ENCODE data around the gene FAM76A.
"Not testable (repeated sequence)": the region's sequence is repeated elsewhere in the genome, so short reads cannot be mapped to it uniquely, and the experiment has no call there.

Gene FAM76A

DNA sequence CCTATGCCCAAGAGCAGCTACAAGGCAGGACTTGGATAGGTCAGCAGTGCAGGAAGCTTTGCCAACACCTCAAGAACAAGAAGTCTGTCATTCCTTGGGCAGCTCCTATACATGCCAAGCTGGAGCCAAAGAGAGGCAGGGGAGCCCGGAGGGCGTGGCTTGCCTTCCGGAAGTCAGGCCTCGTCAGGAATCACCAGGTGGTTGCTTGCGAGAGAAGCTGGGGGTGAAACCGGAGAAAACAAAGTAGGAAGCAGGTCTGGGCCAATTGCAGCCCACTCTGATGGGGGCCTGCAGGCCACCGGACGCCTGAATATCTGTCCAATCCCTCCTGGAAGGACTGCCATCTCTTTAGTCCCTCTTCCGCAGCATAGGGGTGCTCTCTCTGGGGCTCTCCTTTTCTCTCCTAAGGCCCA, 794 bp upstream of the FAM76A start:
- no peak for DNase-seq (ENCODE audit: low read depth in 2 of 2)

DNA sequence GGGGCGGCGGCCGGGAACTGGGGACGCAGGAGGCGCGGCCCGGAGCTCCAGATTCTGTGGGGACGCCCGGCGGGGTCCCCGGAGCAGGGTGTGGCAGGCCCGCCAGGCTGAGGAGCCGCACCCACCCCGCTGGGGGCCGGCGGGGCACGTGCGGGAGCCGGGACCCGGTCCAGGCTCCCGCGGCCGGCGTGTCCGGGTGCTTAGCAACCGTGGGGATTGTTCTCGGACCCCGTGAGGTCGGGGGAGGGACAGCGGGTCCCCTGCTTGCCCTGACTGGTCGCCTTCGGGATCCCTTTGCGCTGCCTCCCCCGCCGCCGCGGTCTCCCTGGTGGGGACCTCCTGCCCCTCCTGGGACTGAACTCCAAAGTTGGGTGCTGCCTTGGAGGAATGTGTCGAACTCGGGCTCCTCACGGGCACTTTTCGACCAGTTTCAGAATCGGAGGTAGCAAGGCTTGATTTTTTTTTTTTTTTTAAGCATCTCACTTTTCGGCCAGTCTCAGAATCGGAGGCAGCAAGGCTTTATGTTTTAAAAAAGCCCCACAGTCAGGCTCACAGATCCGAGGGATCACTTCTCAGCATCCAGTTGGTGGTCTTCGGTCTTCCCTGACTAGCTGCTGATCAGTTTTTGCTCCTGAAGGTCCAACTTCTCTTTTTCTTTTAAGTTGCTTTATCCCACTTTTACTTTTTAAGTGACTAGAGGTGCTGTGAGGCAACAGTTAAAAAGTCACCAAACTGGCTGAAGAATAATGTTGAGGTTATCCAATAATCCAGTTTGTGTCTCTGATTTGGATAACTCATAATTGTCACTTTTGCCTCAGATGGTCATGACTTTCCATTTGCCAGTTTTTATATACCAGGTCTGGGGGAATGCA, 648 bp downstream of the FAM76A start:
- DNase-seq (ENCODE audit: low read depth in 2 of 2): peak in 1 of 2 donors; percentile 25

DNA sequence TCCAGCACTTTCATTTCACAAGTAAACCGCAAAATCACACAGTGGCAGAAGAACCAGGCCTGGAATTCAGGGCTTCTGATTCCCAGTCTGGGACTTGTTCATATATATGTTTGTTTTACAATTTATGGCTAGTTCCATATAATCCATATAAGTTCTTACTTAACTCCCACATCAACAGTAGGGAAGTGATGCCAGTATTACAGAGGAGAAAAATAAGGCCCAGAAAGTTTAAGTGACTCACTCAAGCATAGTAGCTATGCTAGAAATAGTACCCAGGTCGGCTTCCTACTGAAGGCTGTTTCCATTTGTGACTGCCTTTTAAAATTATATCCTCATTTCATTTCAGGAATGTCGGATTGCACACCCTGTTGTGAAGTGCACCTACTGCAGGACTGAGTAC, 1.4 kb downstream of the FAM76A start:
- no peak for DNase-seq (ENCODE audit: low read depth in 2 of 2)

DNA sequence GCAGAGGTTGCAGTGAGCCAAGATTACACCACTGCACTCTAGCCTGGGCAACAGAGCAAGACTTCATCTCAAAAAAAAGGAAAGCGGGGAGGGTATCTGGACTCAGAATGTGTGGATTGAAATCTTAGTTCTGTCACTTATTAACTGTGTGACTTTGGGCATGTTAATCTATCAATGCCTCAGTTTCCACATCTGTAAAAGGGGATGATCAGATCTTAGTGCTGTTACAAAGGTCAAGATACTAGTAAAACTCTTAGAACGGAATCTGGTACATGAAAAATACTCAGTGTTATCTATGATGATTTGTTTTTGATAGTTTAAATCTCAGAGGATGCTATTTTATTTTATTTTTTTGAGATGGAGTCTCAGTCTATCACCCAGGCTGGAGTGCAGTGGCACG, 10.5 kb downstream of the FAM76A start:
- DNase-seq (ENCODE audit: low read depth in 2 of 2): no peak

DNA sequence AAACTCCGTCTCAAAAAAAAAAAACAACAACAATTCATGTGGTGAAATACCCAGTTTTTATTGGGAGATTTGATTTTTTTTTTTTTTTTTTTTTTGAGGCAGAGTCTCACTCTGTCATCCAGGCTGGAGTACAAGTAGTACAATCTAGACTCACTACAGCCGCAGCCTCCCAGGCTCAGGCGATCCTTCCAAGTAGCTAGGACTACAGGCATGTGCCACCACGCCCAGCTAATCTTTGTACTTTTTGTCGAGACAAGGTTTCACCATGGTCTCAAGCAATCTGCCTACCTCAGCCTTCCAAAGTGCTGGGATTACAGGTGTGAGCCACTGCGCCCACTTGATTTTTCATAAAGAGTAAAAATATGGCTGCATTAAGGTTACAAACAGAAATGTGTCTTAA, 15.4 kb downstream of the FAM76A start:
- no peak for DNase-seq (ENCODE audit: low read depth in 2 of 2)

DNA sequence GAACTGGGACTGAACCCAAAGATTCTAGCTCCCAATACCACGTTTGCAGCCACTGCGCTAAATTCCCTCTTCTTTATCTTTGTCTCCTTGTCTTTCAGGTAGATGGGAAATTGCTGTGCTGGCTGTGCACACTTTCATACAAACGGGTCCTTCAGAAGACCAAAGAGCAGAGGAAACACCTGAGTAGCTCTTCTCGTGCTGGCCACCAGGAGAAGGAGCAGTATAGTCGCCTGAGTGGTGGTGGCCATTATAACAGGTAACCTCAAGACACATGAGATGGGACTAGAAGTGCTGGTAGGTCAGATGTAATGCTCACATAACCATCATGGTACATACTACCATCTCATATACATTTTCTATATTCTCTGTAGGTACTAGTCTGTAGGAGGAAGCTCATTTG, 18.8 kb downstream of the FAM76A start:
- no peak for DNase-seq (ENCODE audit: low read depth in 2 of 2)

DNA sequence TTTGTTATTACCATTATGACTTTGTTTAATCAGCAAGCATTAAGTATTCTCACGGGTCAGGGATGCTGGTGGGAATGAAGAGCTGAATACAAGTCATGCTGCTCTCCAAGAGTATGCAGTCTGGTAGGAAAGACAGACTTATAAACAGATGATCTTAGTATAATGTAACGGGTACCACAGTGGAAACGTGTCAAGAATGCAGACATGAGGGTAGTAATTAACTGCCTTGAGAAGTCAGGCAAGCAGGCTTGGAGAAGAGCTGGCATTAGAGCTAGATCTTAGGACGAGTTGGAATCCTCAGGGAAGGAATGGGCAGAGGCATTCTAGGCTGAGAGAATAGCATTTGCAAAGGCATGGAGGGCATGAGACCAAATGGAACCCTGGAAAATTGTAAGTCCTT, 19.7 kb downstream of the FAM76A start:
- DNase-seq (ENCODE audit: low read depth in 2 of 2): no peak

DNA sequence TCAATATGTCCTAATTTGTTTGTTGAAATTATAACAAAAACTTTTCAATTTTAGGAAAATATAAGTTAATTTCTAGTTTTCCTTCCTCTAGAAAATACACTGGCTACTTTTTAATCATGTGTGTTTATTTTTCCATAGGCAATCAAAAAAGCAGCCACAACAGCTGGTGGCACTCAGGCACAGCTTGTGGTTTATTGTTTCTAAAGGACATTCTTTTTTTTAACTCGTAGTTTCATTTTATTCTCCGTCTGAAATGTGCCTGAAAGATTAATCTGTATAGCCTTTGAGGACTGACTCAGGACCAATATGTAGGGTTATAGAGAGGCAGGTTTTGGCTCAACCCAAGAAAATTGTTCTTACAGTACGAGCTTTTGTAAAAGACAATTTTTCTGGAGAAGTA, 26.6 kb downstream of the FAM76A start:
- DNase-seq (ENCODE audit: low read depth in 2 of 2): no peak

DNA sequence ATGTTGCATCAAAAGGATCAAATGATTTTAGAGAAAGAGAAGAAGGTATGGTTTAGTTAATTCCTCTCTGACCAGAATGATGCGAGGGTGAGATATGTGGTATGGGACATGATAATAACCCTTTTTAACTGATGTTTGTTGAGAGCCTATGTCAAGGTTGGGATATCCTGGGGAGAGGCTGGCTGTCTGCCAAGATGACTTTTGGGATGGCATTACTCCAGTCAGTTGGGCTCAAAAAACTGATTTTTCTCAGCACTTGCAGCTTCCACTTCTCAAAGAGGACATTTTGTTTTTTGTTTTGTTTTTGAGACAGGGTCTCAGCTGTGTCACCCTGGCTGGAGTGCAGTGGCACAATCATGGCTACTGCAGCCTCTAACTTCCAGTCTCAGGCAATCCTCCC, 29.5 kb downstream of the FAM76A start:
- no peak for DNase-seq (ENCODE audit: low read depth in 2 of 2)

DNA sequence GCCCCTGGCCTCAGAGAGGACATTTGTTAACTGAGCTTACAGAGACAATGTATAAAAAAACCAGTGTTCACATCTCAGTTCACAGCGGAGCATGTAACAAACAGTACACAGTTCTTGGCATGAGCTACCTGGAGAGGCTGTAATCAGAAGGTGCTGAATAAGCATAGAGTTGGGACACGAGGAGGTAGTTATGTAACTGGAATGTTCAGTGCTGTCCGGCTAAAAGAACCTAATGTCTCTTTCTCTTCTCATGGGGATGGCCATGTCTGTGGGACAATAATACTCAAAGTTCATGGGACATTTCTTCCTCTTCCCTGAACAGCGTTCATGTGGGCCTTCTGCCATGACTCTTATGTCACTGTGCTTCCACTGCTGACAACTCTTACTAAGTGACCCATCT, 30.1 kb downstream of the FAM76A start:
- DNase-seq (ENCODE audit: low read depth in 2 of 2): no peak

DNA sequence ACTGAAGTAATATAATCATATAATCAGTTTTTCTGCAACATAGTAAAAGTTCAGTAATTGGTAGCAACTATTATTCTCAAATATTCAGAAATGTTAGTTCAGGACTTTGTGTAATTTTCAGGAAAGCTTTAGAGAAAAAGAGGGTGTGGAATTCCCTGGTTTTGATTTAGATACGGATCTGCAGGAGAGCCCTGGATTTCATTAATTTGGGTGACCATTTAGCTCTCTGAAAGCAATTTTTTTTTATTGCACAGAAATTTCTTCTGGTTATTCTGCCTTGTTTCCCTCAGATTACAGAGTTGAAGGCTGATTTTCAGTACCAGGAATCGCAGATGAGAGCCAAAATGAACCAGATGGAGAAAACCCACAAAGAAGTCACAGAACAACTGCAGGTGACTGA, 33.5 kb downstream of the FAM76A start:
- DNase-seq (ENCODE audit: low read depth in 2 of 2): no peak

DNA sequence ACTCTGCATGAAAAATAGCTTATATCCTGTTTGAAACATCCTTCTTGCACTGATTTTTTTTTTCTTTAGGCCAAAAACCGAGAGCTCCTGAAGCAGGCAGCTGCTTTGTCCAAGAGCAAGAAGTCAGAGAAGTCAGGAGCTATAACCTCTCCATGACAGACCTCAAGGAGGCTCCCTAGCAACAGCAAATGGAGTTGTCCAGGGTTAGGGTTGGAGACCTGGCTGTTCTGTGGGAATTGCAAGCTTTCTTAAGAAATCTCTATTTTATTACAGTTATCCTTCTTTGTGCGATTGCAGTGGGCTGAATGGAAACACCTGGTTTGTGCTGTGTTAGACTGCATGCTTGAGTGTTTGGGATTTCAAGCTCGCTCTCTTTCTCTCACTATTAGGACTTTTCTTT, 34.7 kb downstream of the FAM76A start:
- DNase-seq (ENCODE audit: low read depth in 2 of 2): no peak

DNA sequence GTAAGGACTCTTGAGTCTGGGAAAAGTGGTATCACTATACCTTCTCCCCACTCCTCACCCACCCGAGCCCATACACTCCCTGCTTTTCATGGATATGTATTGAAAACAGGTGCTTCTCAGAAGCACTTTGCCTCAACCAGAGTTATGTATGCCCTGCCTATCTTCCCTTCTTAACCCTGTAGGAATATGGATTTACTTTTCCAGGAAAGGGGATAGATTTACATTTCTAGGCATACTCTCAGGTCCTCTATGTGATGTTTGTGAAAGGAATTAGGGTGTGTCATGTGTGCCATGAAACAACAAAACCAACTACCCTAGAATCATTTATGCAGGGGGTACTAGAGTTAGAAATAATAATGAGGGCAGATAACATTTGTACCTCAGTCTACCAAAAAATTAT, 36.3 kb downstream of the FAM76A start:
- no peak for DNase-seq (ENCODE audit: low read depth in 2 of 2)

DNA sequence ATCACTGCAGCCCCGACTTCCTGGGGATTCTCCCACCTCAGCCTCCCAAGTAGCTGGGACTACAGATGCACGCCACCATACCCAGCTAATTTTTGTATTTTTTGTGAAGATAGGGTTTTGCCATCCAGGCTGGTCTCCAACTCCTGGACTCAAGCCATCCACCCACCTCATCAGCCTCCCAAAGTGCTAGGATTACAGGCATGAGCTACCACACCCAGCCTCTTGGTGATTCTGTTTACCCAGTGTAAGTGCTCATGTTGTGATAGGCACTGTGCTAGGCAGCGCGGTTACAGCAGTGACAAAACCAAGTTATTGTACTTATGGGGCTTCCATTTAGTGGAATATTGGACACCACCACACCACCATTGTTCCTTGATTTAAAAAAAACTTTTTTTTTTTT, 37.6 kb downstream of the FAM76A start:
- DNase-seq (ENCODE audit: low read depth in 2 of 2): no peak

DNA sequence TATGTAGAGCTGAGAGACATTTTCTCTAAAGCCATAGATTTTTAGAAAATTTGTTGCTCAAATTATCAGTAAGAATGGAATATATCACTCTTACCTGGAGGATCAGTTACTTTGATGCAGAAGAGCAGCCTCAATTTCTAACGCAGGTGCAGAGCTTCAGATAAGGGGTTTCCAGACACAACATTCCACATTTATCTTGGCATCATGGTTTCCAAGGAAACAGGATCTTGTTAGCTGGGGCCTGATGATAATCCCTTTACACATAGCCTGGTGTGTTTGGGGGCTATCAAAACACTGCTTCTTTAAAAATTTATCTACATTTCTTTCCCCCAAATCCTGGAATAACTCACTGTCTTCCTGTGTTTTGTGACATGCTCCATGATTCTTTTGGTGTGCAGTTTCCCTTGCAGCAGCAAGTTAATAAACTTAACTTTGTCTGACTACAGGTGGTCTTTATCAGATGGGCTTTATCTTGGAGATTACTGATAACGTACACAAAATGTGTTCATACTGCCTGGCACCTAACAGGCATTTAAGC, 44.6 kb downstream of the FAM76A start:
- no peak for DNase-seq (ENCODE audit: low read depth in 2 of 2)

DNA sequence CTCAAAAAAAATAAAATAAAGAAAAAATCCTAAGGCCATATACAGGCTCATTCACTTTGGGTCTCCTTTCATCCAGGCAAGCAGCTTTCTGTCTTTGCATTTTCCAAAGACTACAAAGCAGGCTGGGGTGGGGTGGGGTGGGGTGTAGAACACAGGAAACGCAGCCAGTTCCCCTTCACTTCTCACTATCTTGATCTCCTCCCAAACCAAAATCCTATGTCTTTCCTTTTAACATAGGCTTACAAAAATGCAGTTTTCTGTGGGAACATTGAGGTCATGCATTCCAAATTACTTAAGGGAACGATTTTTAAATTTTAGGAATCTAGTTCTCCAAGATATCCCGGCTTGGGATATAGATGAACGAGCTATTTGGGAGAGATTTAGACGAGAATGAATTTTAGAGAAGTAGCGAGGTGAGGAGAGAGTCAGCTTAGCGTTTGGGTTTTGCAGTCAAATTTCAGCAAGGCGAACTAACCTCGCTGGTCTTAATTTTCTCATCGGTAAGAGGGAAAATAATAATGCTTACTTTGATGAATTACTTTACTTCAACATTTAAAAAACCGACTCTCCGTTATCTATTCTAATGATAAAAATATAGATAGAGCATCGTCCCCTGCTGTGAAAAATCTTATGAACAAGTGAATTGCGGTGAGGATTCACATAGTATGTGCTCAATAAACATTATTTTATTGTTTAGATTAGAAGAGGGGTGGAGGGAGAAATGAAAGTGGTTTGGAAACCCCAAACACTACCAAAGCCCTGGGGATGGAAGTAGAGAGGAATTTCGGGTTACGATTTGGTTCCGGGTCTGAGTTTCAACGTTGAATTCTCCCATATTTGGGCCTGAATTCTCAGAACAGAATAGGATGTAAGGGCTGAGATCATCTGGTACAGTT, 46.5 kb downstream of the FAM76A start:
- no peak for DNase-seq (ENCODE audit: low read depth in 2 of 2)

DNA sequence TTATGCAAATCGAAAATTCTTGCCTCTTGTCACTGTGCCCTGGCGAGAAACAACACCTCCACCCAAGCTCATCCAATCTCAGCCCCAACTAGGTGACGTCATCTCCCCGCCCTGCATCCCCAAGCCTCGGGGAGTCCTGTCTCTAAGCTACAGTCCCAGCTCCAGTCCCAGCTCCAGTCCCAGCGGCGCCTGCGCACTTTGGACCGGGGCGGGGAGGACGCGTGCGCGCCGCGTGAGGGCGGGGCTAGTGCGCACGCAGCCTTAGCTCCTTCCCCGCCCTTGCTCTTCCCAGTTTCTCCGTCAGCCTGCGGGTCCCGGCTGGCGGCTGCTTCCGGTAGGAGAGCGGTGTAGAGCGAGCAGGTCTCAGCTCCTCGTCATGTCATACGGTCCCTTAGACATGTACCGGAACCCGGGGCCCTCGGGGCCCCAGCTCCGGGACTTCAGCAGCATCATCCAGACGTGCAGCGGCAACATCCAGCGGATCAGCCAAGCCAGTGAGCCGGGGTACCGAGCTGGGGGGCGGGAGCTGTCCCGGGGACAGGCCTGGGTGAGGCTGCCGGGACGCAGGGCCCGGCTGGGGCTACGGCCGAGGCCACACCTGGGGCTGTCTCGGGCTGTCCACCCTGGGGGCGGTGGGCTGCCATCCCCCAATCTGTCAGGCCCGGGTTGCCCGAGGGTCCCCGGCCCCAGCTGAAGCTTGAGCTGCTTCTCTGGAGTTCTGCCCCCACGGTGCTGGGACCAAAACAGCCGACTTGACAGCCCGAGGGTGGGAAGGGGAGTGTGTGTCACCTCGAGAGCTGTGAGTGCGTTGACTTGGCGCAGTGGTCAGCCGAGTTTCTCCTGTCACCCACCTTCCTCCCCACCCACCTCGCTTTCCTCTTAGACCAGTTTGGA, 47.4 kb downstream of the FAM76A start, which contains the start of gene STX12:
STX12 (plus strand) TSS at position 288 of the 894 bp plus-strand sequence; CDS start at position 377, 89 bp downstream.
- DNase-seq (ENCODE audit: low read depth in 2 of 2): peak; percentile 98 to 99

DNA sequence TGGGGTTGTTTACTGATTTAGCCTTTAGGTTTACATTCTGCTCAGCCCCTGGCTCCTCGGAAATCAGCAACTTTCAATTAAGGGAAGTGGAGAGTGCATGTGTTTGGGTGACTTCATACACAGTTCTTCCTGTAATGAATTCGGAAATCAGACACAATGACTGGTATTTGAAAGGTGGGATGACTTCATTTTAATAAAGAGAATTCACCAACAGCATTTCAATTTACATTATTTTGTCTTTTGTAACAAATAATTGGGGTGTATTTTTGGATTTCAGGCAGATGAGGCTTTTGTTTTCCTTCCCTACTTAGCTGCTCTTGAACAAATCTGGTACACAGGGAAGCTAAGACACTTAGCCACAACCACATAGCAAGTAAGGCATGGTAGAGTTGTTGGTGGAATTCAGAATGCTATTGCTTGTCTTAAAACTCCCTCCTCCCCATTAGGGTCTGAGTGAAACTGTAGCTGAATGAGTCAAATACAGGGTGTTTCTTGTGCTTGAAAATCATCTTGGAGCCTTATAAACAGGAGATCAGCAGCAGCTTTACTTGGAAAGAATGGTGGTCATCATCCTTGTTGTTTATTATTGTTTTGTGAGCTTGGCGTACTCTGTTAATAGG, 48.2 kb downstream of the FAM76A start:
- DNase-seq (ENCODE audit: low read depth in 2 of 2): no peak

DNA sequence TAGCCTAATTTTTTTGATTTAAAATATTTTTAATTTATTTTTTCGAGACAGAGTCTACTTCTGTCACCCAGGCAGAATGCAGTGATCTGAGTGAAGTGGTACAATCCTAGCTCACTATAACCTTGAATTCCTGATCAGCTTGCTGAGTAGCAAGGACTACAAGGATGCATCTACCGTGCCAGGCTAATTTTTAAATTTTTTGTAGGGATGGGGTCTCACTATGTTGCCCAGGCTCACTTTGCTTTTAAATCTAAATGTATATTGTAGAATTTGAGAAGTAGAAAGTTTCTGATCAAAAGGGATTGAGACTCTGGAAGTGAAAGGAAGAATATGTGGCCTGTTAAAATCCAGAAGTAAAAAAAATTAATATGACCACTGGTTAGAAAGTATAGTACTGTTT, 48.9 kb downstream of the FAM76A start:
- DNase-seq (ENCODE audit: low read depth in 2 of 2): no peak

DNA sequence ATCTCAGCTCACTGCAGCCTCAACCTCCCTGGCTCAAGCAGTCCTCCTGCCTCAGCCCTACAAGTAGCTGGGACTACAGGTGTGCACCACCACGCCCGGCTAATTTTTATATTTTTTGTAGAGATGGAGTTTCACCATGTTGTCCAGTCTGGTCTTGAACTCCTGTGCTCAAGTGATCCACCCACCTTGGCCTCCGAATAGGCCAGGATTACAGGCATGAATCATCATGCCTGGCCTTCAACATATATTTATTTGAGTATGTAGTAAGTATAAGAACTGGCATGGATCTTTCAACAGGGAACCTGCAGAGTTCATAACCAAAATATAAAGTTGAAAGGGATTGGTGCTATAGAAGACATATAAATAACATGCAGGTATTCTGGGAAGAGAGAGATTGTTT, 49.6 kb downstream of the FAM76A start:
- not testable (repeated sequence) for DNase-seq (ENCODE audit: low read depth in 2 of 2)

DNA sequence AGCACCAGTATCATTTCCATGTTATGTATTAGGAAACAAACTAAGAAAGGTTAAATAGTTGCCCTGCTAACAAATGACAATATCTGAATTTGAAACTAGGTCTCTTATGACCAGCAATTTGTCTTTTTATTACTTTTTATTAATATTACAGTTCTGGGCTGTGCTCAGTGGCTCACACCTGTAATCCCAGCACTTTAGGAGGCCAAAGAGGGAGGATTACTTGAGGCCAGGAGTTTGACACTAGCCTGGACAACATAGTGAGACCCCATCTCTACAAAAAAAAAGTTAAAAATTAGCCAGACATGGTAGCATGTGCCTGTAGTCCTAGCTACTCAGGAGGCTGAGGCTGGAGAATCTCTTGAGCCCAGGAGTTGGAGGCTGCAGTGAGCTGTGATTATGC, 50.5 kb downstream of the FAM76A start:
- not testable (repeated sequence) for DNase-seq (ENCODE audit: low read depth in 2 of 2)

All from stimulated activated CD4-positive, alpha-beta T cell treated with anti-CD3 and anti-CD28 coated beads, Interleukin-4, amount 100 ng/mL, for 48 hours (primary cell).